SU-DHL-6 (cell line): ENCODE measurements around the gene MINDY4B.

ENCODE experiments used
- EZH2phosphoT487 ChIP-seq: fragments of 200-600 bp; sonication (generic), shearing (Covaris generic); conservative IDR thresholded peaks from 2 replicates; pipeline ENCODE4 v1.6.1; 2018; ENCODE audit warnings: mild to moderate bottlenecking, antibody characterized with exemption, low read length, moderate library complexity, mixed read lengths
- TF ChIP-seq, protein P1 (sequence below): fragments of 200-600 bp; sonication (generic); IDR thresholded peaks from one replicate; pipeline ENCODE4 v1.5.1; 2017; ENCODE audit warnings: antibody characterized with exemption, mild to moderate bottlenecking, low read length, moderate library complexity; ENCODE audit not compliant: insufficient read depth, poor library complexity, severe bottlenecking

DNA sequence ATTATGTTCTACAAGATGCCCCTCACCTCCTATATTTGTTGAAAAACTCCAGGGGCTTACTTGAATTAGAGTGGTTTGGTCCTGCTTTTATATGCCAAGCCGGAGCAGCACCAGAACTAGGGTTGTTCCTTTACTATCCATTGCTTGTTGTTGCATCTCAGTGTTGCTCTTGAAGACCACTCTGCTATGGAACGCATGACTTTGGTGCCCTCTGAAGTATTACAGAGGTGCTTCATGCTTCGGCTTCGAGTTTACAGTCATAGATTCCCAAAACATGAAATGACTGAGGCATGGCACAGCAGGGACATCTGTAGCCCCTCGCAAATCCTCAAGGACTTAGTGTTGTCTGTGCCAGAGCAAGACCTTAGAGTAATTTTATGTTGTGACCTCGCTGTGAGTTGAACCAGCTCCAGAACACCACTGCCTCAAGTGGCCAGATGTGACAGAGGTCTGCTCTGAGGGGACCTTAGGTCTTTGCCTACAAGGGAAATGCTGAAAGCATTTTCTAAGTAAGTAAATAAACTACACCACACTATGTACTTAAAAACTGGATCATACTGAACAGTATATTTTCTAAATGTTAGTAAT lies 75.1 kb downstream of the MINDY4B start:
- TF ChIP-seq, protein P1, sequence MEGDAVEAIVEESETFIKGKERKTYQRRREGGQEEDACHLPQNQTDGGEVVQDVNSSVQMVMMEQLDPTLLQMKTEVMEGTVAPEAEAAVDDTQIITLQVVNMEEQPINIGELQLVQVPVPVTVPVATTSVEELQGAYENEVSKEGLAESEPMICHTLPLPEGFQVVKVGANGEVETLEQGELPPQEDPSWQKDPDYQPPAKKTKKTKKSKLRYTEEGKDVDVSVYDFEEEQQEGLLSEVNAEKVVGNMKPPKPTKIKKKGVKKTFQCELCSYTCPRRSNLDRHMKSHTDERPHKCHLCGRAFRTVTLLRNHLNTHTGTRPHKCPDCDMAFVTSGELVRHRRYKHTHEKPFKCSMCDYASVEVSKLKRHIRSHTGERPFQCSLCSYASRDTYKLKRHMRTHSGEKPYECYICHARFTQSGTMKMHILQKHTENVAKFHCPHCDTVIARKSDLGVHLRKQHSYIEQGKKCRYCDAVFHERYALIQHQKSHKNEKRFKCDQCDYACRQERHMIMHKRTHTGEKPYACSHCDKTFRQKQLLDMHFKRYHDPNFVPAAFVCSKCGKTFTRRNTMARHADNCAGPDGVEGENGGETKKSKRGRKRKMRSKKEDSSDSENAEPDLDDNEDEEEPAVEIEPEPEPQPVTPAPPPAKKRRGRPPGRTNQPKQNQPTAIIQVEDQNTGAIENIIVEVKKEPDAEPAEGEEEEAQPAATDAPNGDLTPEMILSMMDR: peak; percentile 64
- TF ChIP-seq EZH2phosphoT487: no peak
